ENCODE results near the gene SFXN3.

DNA sequence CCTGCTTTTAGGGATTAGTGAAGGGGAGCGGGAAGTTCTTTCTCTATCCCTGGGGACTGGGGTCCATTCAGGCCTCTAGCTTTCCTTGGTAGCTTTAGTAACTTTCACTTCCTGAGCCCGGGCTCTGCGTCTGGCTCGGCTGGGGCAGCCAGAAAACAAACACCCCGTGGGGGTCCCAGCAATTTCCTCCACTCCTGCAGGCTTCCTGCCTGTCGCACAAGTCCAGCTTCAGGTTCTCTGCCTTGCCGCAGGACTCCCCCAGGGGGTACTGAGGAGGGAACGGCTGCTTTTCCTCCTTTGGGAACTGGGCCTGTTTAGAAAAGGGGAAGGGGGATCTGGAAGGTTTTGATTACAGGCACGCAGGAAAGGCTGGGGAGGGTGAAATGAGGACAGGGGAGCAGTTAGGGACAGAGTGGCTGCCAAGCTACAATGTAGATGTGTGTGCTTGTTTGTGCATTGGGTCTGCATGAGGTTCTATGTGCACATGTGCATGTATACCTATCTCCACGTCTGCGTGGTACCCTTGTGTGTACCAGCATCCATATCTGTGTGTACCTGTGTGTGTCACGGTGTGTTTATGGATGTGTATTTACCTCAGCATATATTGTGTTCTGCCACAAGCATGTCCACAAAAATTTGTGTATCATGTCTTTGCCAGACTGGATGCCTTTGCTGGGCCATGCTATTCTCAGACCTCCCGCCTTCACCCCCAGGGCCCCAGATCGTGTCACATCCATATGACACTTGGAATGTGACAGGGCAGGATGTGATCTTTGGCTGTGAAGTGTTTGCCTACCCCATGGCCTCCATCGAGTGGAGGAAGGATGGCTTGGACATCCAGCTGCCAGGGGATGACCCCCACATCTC, 32.7 kb downstream of the SFXN3 start:
- TF ChIP-seq SIN3A (IDR thresholded peaks at IDR 0.05; ENCODE audit: low read depth, low read length) (no peak), RFX5 (IDR thresholded peaks at IDR 0.05; ENCODE audit: low read depth, low read length) (no peak), TCF3 (IDR thresholded peaks at IDR 0.05; ENCODE audit: borderline replicate concordance, insufficient read depth, low read depth, low read length) (no peak), HDAC2 (IDR thresholded peaks at IDR 0.05) (no peak), ZZZ3 (IDR thresholded peaks at IDR 0.05; ENCODE audit: control insufficient read depth, insufficient read length, low read depth) (no peak), PML (IDR thresholded peaks at IDR 0.05; ENCODE audit: low read length) (no peak), HDGF (IDR thresholded peaks at IDR 0.05) (no peak), EZH2 (IDR thresholded peaks at IDR 0.05; ENCODE audit: borderline replicate concordance, control insufficient read depth, low read depth, low read length) (no peak)
- TF ChIP-seq, protein P1, sequence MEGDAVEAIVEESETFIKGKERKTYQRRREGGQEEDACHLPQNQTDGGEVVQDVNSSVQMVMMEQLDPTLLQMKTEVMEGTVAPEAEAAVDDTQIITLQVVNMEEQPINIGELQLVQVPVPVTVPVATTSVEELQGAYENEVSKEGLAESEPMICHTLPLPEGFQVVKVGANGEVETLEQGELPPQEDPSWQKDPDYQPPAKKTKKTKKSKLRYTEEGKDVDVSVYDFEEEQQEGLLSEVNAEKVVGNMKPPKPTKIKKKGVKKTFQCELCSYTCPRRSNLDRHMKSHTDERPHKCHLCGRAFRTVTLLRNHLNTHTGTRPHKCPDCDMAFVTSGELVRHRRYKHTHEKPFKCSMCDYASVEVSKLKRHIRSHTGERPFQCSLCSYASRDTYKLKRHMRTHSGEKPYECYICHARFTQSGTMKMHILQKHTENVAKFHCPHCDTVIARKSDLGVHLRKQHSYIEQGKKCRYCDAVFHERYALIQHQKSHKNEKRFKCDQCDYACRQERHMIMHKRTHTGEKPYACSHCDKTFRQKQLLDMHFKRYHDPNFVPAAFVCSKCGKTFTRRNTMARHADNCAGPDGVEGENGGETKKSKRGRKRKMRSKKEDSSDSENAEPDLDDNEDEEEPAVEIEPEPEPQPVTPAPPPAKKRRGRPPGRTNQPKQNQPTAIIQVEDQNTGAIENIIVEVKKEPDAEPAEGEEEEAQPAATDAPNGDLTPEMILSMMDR (IDR thresholded peaks at IDR 0.05 in 2 of 3, conservative IDR thresholded peaks at IDR 0.05 in 1 of 3; ENCODE audit: control insufficient read depth in 2 of 3, extremely low read depth in 1 of 3, insufficient read depth in 1 of 3, low read depth in 3 of 3, low read length in 3 of 3): no peak
- TF ChIP-seq, protein P2, sequence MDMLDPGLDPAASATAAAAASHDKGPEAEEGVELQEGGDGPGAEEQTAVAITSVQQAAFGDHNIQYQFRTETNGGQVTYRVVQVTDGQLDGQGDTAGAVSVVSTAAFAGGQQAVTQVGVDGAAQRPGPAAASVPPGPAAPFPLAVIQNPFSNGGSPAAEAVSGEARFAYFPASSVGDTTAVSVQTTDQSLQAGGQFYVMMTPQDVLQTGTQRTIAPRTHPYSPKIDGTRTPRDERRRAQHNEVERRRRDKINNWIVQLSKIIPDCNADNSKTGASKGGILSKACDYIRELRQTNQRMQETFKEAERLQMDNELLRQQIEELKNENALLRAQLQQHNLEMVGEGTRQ (IDR thresholded peaks at IDR 0.05; ENCODE audit: borderline replicate concordance, low read depth, low read length): no peak
- TF ChIP-seq, protein P3, sequence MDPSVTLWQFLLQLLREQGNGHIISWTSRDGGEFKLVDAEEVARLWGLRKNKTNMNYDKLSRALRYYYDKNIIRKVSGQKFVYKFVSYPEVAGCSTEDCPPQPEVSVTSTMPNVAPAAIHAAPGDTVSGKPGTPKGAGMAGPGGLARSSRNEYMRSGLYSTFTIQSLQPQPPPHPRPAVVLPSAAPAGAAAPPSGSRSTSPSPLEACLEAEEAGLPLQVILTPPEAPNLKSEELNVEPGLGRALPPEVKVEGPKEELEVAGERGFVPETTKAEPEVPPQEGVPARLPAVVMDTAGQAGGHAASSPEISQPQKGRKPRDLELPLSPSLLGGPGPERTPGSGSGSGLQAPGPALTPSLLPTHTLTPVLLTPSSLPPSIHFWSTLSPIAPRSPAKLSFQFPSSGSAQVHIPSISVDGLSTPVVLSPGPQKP (IDR thresholded peaks at IDR 0.05; ENCODE audit: low read depth, low read length): no peak
- TF ChIP-seq, protein P4, sequence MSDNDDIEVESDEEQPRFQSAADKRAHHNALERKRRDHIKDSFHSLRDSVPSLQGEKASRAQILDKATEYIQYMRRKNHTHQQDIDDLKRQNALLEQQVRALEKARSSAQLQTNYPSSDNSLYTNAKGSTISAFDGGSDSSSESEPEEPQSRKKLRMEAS (IDR thresholded peaks at IDR 0.05; ENCODE audit: low read depth, low read length): no peak
